GM19240 (cell line): Measurements from ENCODE around the gene LRBA.
"Not testable (repeated sequence)": the region's sequence is repeated elsewhere in the genome, so short reads cannot be mapped to it uniquely, and the experiment has no call there.

Experiments used
- DNase-seq: peaks from one replicate; pipeline ENCODE4 v3.0.0; 2011; ENCODE audit warnings: low spot score; ENCODE audit not compliant: insufficient read length

LRBA gene

DNA sequence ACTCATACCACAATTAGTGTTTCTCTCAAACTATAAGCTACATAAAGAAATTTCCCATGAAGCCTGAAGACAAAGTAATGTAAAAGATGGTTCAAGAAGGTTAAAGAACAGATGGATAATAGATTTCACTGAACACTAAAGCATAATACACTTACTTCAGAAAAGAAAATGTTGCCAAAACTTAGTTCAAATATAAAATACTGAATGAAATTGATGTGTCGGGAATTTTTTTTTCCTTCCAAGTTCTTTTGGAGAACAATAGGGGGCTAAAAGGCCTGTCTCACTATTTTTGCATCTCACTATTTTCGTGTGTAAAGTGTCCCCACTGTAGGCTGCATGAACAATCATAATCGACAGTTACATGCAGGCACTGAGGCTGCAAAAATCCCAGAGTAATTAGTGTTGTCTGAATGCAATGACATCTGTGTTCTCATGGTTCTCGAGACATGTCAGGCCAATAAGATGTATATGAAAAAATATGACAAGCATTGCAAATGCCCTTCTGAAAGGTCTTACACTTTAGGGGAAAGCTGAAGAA lies 445.0 kb downstream of the LRBA start:
- DNase-seq: no peak

DNA sequence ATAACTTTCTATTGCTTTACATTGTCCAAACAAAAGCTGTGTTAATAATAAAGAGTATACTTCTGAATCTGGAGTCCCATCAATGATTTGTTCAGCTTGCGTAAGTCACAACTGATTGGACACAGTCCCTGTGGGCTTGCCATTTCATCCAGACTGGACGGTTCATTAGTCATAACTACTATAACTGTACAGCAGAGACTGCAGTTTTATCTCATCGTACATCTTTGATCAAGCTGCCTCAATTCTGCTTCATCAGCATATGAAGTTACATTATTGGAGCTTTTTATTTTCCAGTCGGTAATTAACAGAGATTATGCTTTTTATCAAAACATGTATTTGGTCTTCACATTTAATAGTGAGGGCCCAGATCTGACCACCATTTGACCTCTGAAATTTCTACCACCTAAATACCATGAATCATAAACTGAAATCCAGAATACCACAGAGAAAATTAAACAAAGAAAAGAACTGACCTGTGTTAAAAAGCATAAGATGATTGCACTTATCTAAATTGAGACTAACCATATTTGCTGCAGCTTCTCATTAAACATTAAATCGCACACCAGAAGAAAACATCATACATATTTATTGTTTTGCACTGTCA lies 445.6 kb downstream of the LRBA start:
- DNase-seq: no peak

DNA sequence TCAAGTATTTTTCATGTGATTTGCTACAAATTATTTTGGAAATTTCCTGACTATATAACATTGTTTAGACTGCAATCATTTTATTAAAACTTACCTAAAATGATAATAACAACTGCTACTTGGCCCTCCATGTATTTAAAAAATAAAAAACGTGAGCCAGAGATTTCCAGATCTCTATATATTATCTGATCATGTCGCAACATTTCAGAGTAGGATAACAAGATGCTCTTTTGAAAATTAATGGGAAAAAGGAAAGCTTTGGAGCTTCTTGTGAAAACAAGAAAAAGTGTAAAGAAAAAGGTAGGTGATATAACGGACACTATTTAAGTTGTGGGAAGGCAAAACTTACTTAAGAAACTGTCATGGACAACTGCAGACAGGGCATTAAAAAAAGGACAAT lies 448.0 kb downstream of the LRBA start:
- DNase-seq: no peak

DNA sequence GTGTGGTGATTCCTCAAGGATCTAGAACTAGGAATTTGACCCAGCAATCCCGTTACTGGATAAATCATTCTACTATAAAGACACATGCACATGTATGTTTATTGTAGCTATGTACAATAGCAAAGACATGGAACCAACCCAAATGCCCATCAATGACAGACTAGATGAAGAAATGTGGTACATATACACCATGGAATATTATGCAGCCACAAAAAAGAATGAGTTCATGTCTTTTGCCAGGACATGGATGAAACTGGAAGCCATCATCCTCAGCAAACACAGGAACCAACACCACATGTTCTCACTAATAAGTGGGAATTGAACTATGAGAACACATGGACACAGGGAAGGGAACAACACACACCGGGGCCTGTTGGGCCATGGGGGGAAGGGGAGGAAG lies 450.1 kb downstream of the LRBA start:
- DNase-seq: not testable (repeated sequence)

DNA sequence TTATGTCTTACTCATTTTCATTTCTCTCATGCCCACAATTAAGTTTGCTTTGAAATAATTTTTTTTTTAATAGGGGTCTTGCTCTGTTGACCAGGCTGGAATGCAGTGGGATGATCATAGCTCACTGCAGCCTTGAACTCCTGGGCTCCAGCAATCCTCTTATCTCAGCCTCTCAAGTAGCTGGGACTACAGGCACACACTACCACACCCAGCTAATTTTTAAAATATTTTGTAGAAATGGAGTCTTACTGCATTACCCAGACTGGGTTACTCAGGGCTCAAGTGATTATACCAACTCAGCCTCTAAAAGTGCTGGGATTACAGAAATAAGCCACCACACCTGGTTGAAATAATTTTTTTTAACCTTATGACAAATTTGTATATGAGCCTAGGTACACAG lies 452.3 kb downstream of the LRBA start:
- DNase-seq: no peak

DNA sequence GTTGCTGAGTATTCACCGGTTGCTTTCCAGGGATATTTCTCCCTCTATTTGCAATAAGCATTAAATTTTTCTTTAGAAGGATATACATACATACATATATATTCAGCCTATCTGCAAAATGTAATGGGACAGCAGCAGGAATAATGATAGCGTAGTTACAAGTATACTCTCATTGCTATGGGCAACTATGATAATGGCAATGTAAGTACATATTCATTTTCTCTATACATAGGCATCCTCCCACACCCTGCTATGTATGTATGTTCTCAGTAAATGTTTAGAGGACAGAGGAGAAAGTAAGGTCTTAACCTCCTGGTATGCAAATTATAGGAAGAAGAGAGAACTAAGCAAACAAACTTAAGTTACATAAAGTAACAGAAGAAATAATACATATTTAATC lies 452.8 kb downstream of the LRBA start:
- no peak for DNase-seq

DNA sequence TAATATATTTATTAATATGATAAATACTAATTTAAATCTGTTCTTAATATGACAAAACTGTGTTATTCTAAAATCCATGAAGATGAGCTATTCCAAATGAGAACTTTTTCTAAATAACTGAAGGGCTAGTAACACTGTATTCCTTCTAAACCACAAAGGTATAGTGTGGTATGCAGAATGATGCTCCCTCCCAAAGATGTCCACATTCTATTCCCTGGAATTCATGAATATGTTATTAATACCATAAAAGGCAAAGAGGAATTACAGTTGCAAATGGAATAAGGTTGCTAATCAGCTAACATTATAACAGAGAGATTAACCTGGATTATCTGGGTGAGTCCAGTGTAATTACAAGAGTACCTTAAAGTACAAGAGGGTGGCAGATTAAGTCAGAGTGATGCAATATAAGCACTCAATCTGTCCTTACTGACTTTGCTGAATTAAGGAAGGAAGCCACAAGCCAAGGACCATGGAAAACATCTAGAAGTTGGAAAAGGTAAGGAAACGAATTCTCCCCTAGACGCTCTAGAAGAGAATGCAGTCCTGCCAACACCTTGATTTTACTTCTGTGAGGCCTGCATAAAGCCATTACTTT lies 453.8 kb downstream of the LRBA start:
- DNase-seq: no peak

DNA sequence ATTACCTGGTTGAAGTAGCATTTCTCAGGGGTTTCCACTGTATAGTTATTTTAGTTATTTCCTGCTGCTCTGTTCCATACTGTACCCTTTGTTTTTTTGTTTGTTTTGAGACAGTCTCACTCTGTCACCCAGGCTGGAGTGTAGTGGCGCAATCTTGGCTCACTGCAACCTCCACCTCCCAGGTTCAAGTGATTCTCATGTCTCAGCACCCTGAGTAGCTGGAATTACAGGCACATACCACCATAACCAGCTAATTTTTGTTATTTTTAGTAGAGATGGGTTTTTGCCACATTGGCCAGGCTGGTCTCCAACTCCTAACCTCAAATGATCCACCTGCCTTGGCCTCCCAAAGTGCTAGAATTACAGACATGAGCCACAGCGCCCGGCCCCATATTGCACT lies 457.3 kb downstream of the LRBA start:
- DNase-seq: not testable (repeated sequence)

DNA sequence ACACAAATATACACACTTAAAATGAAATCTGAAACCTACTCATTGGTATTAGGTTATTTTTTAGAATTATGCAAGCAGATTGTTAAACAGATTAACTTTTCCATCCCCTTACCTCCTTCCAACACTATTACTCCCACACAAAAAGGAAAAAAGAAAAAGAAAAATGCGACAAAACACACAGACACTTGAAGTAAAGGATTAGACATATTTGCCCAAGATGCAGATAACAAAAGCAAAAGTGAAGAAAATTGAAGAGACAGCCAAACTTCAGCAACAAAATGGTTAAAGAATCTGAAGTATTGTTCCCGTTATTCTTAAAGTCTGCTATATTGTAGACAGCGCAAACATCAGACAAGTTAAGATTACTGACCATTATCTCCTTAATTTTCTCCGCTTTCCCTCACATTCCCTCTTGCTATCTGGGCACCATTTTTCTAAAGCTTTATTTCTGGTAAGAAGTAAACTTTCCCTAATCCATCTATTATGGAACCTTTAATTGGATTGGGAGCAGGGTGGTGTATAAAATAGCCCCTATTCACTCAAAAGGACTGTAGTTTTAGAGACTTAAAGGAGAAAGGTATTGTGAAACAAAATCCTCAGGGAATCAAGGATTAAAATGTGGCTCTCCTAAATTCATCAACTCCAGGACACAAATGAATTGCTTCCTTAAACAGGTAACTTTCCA lies 467.8 kb downstream of the LRBA start:
- DNase-seq: no peak

DNA sequence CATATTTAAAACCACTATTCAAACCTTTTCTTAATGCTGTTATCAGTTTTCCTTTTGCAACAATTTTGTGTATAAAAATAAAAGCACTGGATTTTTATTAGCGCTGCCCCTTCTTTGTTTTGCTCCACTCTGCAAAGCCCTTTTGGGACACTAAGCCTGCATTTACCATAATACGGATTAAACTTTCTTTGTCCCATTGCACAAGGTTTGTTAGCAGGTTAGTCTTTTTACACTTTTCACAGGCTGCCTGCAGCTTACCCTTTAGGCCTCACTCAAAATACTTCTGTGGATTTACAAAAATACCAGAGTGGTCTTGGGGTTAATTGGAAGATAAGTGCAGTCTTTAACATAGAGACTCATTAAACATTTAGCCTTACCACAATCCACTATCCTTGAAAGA lies 468.8 kb downstream of the LRBA start:
- no peak for DNase-seq

DNA sequence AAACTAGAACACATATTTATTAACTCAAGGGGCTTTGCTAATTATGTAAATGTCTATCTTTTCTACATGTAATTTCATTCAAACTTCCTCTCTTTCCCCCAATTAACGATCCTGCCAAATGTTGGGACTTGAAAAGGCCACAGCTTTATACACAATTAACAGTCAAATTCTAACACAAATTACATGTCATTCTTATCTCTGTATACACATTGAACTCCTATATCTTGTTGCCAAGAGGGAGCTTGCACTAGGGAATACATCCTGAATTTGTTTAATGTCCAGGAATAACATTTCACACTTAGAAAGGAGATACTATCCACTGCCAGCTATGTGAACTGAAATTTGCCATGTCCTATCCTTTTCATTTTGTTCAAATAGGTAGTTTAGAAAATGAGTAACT lies 472.0 kb downstream of the LRBA start:
- DNase-seq: no peak

DNA sequence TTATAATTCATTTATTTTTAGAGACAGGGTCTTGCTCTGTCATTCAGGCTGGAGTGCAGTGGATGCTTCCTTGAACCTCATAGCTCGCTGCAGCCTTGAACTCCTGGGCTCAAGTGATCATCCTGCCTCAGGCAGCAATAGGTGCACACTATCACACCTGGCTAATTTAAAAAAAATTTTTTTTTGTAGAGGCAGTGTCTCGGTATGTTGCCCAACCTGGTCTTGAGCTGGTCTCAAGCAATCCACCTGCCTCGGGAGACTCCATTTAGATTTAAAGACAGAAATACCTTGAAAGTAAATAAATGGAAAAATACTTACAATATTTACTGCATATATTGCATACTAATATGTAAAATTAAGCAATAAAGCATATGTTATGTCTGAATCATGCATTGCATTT lies 473.4 kb downstream of the LRBA start:
- no peak for DNase-seq

DNA sequence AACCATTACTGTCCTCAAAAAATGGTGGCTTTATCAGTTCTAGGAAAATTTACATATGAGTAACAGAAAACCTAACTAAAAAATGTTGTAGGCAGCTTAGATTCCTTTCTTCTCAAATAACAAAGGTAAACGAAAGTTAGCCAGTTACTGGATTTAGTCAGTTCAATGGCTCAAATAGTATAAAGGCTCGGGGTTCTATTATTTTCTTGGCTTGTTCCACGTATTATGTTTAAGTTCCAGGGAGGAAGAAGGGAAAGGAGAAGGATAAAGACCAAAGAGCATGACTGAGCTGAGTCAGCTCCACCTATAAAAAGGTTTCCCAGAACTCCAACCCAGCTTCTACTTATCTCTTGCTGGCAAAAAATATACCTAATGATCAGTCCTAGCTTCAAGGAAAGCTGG lies 474.1 kb downstream of the LRBA start:
- no peak for DNase-seq

DNA sequence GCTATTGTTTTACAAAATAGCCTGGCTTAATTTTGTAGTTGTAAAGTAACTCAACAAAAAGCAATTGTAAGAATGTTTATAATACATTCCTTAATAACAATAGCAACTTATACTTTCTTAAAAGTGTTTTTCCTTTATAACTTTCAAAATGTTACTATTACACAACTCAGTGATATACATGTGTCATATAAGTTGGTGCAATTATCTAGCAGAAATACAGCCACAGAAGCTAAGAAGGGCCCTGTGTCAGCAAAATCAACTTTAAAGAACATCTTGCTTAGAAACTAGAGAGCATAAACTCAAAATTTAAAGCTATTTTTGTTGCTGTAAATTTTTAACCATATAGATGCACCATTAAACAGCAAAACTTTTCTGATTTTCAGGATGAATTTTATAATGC lies 474.5 kb downstream of the LRBA start:
- DNase-seq: no peak

DNA sequence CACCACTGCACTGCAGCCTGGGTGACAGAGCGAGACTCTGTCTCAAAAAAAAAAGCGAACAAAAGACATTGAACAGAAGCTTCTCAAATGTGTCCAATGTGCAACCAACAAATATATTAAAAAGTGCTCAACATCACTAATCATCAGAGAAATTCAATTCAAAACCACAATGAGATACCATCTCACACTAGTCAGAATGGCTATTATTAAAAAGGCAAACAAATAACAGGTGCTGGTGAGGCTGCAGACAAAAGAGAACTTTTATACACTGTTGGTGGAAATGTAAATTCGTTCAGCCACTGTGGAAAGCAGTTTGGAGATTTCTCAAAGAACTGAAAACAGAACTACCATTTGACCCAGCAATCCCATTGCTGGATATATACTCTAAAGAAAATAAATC lies 477.2 kb downstream of the LRBA start:
- not testable (repeated sequence) for DNase-seq

DNA sequence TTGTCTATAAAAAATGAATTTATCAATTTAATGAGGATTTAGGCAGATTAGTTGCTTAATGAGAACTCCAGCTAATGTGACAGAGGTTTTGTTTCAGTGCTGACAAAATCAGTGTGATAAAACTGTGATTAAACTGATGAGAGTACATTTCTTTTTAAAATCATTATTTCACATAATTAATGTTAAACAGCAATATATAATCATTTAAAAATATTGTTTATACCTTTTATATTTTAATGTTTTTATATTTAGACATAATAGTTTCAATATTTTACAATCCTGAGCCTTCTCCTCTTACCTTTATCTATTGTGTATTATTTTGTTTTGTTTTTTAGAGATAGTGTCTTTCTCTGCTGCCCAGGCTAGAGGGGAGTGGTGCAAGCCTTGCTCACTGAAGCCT lies 480.3 kb downstream of the LRBA start:
- DNase-seq: no peak

DNA sequence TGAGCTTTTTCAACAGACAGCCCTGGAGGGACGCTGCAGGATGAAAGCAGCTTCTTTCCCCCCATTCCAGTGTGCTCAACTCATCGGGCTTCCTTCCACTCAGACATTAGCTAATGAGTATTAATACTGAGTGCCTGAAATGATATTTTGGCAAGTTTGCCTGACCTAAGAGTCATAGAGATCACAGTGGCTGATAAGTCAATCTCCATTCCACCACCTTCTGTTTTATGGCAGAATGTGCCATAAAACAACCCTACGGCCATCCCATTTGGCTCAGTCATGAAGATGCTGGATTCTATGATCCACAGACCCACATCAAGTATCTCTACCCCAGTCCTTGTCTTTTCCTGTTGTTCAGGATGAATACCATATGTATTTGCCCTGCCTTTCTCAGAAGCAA lies 481.4 kb downstream of the LRBA start:
- no peak for DNase-seq

DNA sequence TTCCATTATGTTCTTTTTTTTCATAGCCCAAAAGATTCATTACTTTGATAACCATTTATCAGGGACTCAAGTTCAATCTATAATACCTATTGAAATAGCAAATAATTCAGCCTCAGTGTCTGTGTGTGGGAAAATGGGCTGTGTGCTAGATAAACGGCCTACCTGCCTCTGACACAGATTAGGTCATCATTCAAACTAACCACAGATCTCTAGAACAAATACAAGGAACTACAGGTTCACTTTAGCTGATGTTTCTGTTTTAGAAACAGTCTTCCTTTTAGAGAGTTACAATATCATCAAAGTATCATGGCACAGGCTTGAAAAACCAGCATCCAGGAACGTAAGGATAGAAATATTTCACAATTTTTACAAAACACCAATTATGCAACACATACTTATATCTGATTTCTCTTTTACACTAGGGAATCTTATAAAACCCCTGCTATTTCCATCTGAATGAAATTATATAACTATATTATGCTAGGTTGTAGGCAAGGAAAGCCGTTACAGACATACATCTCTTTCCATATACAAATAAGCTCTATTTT lies 489.7 kb downstream of the LRBA start:
- no peak for DNase-seq

DNA sequence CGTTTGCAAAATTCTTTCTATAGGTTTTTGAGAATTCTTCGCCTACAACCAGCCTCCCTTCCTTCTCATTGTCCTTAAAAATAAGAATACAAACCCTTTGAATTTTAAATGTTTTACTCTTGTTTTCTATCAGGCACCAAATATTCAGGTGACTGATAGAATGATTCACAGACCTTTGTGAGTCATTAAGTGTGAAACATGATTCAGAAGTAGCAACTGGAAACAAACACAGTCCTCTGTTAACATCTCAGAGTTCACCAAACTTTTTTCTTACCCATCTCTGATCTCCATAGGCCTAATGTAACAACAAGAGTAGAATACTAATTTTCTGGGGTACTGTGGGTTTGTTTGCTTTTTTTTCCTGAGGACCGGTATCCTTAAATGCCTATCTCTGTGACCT lies 496.5 kb downstream of the LRBA start:
- DNase-seq: no peak

DNA sequence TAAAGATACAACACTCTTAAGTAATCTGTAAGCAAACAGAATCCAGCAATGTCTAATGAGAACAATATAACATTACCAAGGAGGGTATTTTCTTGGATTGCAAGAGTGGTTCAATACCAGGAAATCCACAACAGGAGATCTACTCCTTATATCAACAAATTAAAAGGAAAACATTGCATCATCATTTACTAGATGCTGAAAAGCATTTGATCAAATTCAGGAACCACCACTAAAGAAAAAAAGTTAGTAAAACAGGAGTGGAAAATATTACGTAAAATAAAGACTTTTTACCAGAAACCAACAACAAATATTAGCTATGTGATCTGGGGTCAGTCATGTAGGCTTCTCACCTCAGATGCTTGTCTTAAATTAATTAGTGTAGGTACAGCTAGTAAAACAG lies 499.9 kb downstream of the LRBA start:
- DNase-seq: no peak

DNA sequence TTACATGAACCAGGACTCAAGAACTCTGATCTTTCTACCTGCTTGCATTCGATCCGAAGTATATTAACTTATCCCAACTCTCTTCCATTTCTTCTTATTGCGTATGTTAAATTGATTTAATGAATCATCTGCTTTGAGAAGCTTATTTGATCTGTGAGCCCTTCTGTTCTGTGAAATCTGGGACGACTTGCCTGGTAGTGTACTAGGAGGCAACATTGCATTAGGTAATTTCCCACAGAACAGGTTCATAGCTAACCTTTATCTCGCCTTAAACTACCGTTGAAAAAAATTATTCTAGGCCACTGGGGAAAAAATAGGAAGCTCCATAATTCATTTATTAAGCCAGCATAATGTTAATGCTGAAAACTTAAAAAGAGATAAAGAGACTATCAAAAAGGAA lies 500.4 kb downstream of the LRBA start:
- DNase-seq: no peak

DNA sequence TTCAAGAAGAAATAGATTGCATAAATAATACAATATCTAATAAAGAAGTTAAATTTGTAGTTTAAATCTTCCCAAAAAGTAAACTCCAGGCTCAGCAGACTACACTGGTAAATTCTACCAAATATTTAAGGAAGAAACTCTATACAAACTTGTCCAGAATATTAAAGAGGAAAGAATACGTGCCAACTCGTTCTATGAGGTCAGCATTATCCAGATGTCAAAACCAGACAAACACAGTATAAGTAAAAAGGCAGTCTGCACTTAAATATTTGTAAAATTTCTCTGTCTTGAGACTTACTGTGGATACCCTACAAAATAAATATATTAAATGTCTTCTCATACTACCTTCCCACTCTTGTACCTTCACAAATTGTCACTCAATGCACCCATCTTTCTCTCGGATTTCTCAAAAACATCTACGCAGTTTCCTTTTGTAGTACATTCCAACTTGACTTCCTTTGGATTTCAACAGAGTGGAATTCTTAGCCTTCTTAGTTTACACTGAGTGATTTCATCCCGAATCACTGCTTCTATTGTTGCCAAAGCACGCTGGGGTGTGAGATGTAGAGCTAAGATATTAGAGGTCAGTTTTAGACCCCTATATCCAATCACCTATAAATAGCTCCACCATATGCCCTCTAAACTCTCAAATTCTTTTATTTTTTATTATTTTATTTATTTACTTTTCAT lies 504.8 kb downstream of the LRBA start:
- no peak for DNase-seq
